ENCODE results near the gene ESRRB. TPM values are rescaled to one million over a fixed set of nuclear protein-coding genes. Genes with fewer than 3 reads are reported as not detected.

Gene ESRRB
- total RNA-seq, 1 donor from 2014 or later: not detected

- Histone ChIP-seq H3K9me3 (no peaks in the 10 kb centered on the region), H3K27me3 (ENCODE audit: low read depth) (peaks cover 12% of the 10 kb centered on the region), H3K27ac (no peak overlapping the region), H3K4me1 (no peaks in the 10 kb centered on the region), H3K36me3 (no peaks in the 10 kb centered on the region), H3K4me3 (no peak overlapping the region)
- intact Hi-C loops (cut with DNase I): no loop called here
- TF ChIP-seq CTCF (IDR thresholded peaks at IDR 0.05): no peak
- DNase-seq (no peak), ATAC-seq (no peak)
Observed at GRCh38 chr14:76408877-76409276, 32.9 kb downstream of the ESRRB start.

- Histone ChIP-seq H3K36me3 (no peaks in the 10 kb centered on the region), H3K4me3 (no peak overlapping the region), H3K9me3 (no peaks in the 10 kb centered on the region), H3K4me1 (no peaks in the 10 kb centered on the region), H3K27ac (no peak overlapping the region), H3K27me3 (ENCODE audit: low read depth) (peaks cover 31% of the 10 kb centered on the region)
- DNase-seq (no peak), ATAC-seq (no peak)
- TF ChIP-seq CTCF (IDR thresholded peaks at IDR 0.05): no peak
- intact Hi-C loops (cut with DNase I): no loop called here
Observed at GRCh38 chr14:76412501-76412900, 36.6 kb downstream of the ESRRB start.

- DNase-seq: no peak
- Histone ChIP-seq H3K4me1 (no peaks in the 10 kb centered on the region), H3K27me3 (ENCODE audit: low read depth) (peaks cover 31% of the 10 kb centered on the region)
Observed at GRCh38 chr14:76413106-76413961, 37.4 kb downstream of the ESRRB start.

GRCh38 chr14:76413962-76414600 lies 38.1 kb downstream of the ESRRB start:
- Histone ChIP-seq H3K4me1 (no peaks in the 10 kb centered on the region), H3K9me3 (no peaks in the 10 kb centered on the region), H3K4me3 (no peak overlapping the region), H3K36me3 (no peaks in the 10 kb centered on the region), H3K27ac (no peak overlapping the region), H3K27me3 (ENCODE audit: low read depth) (peaks cover 31% of the 10 kb centered on the region)
- no peak for ATAC-seq
- TF ChIP-seq CTCF (IDR thresholded peaks at IDR 0.05): no peak
- DNase-seq: no peak
- intact Hi-C loops (cut with DNase I): no loop called here

More at GRCh38 chr14:76413106-76413961, 37.4 kb downstream of the ESRRB start:
- H3K4me3 ChIP-seq: no peak overlapping the region
- TF ChIP-seq CTCF (IDR thresholded peaks at IDR 0.05): no peak
- no peaks in the 10 kb centered on the region for H3K36me3 ChIP-seq
- ATAC-seq: no peak
- no peaks in the 10 kb centered on the region for H3K9me3 ChIP-seq
- H3K27ac ChIP-seq: no peak overlapping the region
- intact Hi-C loops (cut with DNase I): no loop called here

- TF ChIP-seq CTCF (IDR thresholded peaks at IDR 0.05): no peak
- Histone ChIP-seq H3K27ac (no peak overlapping the region), H3K4me3 (no peak overlapping the region), H3K4me1 (no peaks in the 10 kb centered on the region), H3K9me3 (no peaks in the 10 kb centered on the region), H3K27me3 (ENCODE audit: low read depth) (peaks cover 15% of the 10 kb centered on the region), H3K36me3 (no peaks in the 10 kb centered on the region)
- no peak for DNase-seq
- intact Hi-C loops (cut with DNase I): no loop called here
- ATAC-seq: no peak
Observed at GRCh38 chr14:76419399-76419798, 43.5 kb downstream of the ESRRB start.
